ENCODE measurements around the gene KLHL36. TPM values are rescaled to one million over a fixed set of nuclear protein-coding genes. Genes with fewer than 3 reads are reported as not detected.
A peak's percentile ranks its signal among the peaks of the same experiment; 100 is the strongest.

KLHL36 gene
- total and polyA plus RNA-seq, 9 of the 15 experiments (the other 6 are each of a cell fraction or from before 2014, with no cell fraction given) = 2.1 to 51.2 (median 18.5) TPM

- TF ChIP-seq BRF2 (IDR thresholded peaks at IDR 0.05; ENCODE audit: borderline replicate concordance, insufficient read depth, insufficient read length) (no peak), SRSF3 (IDR thresholded peaks at IDR 0.05; ENCODE audit: insufficient read depth, low read length) (no peak), GATA2 (CRISPR knock-in tag; IDR thresholded peaks at IDR 0.05) (no peak), TBP (optimal IDR thresholded peaks at IDR 0.05; ENCODE audit: low read depth, low read length) (peak; percentile 19), NFIX (CRISPR knock-in tag; IDR thresholded peaks at IDR 0.05; ENCODE audit: low read depth) (no peak), ZNF146 (CRISPR knock-in tag; IDR thresholded peaks at IDR 0.05; ENCODE audit: unreplicated experiment) (no peak), HNRNPLL (IDR thresholded peaks at IDR 0.05; ENCODE audit: low read depth, low read length, poor library complexity, severe bottlenecking) (no peak), ZNF778 (CRISPR knock-in tag; IDR thresholded peaks at IDR 0.05) (no peak), SP1 (CRISPR knock-in tag; IDR thresholded peaks at IDR 0.05) (no peak), HDAC8 (tag; IDR thresholded peaks at IDR 0.05) (no peak), AFF1 (IDR thresholded peaks at IDR 0.05; ENCODE audit: low read depth in 1 of 2, partially characterized antibody in 2 of 2) (peak in 1 of 2 experiments; percentile 10), TCFL5 (CRISPR knock-in tag; conservative IDR thresholded peaks at IDR 0.05) (no peak)
- TF ChIP-seq, protein P1, sequence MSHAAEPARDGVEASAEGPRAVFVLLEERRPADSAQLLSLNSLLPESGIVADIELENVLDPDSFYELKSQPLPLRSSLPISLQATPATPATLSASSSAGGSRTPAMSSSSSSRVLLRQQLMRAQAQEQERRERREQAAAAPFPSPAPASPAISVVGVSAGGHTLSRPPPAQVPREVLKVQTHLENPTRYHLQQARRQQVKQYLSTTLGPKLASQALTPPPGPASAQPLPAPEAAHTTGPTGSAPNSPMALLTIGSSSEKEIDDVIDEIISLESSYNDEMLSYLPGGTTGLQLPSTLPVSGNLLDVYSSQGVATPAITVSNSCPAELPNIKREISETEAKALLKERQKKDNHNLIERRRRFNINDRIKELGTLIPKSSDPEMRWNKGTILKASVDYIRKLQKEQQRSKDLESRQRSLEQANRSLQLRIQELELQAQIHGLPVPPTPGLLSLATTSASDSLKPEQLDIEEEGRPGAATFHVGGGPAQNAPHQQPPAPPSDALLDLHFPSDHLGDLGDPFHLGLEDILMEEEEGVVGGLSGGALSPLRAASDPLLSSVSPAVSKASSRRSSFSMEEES (CRISPR knock-in tag; IDR thresholded peaks at IDR 0.05) = no peak
- TF ChIP-seq, protein P2, sequence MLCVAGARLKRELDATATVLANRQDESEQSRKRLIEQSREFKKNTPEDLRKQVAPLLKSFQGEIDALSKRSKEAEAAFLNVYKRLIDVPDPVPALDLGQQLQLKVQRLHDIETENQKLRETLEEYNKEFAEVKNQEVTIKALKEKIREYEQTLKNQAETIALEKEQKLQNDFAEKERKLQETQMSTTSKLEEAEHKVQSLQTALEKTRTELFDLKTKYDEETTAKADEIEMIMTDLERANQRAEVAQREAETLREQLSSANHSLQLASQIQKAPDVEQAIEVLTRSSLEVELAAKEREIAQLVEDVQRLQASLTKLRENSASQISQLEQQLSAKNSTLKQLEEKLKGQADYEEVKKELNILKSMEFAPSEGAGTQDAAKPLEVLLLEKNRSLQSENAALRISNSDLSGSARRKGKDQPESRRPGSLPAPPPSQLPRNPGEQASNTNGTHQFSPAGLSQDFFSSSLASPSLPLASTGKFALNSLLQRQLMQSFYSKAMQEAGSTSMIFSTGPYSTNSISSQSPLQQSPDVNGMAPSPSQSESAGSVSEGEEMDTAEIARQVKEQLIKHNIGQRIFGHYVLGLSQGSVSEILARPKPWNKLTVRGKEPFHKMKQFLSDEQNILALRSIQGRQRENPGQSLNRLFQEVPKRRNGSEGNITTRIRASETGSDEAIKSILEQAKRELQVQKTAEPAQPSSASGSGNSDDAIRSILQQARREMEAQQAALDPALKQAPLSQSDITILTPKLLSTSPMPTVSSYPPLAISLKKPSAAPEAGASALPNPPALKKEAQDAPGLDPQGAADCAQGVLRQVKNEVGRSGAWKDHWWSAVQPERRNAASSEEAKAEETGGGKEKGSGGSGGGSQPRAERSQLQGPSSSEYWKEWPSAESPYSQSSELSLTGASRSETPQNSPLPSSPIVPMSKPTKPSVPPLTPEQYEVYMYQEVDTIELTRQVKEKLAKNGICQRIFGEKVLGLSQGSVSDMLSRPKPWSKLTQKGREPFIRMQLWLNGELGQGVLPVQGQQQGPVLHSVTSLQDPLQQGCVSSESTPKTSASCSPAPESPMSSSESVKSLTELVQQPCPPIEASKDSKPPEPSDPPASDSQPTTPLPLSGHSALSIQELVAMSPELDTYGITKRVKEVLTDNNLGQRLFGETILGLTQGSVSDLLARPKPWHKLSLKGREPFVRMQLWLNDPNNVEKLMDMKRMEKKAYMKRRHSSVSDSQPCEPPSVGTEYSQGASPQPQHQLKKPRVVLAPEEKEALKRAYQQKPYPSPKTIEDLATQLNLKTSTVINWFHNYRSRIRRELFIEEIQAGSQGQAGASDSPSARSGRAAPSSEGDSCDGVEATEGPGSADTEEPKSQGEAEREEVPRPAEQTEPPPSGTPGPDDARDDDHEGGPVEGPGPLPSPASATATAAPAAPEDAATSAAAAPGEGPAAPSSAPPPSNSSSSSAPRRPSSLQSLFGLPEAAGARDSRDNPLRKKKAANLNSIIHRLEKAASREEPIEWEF (CRISPR knock-in tag; IDR thresholded peaks at IDR 0.05) = no peak
Measured at GRCh38 chr16:84618581-84619460, 29.5 kb upstream of the KLHL36 start (continued).
